Peyer's patch (tissue), 4 donors: ENCODE measurements around the gene DNAH3.

Experiments
- POLR2A ChIP-seq, 2 donors: fragments of 450-650 bp; IDR thresholded peaks; one replicate each; pipeline ENCODE4 v1.5.1; 2017; ENCODE audit warnings: antibody characterized with exemption in 2 of 2, mild to moderate bottlenecking in 2 of 2, moderate library complexity in 2 of 2
- TF ChIP-seq, protein P1 (sequence below), 6 experiments: fragments of 450-650 bp in 4 of 6; fragments of 200-600 bp in 2 of 6; sonication (generic) in 1 of 6; IDR thresholded peaks; one replicate each; pipeline ENCODE4 v1.5.1; 2017 to 2019; ENCODE audit warnings: antibody characterized with exemption in 6 of 6, mild to moderate bottlenecking in 3 of 6, moderate library complexity in 1 of 6

DNA sequence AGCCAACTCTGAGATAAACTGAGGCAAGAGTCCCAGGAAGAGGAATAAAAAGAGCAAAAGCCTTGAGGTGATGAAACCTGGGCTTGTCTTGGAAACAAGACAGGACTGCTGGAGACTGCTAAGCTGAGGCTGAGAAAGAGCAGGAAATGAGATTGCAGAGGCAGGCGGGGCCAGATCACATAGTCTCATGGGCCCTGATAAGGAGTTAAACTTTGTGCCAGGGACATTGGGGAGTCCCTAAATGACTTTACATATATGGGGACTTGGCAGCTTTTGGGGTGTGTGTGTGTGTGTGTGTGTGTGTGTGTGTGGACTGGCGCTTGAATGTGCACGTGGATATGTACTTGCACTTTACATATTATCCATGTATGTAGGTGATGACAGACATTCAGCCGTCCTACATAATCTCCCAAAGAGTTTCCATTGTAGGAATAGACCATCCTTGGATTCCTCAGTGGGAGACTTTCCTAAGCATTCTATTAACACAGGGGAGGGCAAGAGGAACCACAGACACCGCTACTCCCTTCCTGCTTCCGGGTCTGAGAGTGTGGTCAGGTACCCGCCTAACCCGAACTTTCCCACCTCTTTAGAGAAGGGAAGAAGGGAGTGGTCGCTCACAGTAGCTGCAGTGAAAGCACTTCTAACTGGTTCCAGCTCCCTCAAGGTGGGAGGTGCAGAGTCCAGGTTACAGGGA is 127.0 kb downstream of the DNAH3 start:
- TF ChIP-seq, protein P1, sequence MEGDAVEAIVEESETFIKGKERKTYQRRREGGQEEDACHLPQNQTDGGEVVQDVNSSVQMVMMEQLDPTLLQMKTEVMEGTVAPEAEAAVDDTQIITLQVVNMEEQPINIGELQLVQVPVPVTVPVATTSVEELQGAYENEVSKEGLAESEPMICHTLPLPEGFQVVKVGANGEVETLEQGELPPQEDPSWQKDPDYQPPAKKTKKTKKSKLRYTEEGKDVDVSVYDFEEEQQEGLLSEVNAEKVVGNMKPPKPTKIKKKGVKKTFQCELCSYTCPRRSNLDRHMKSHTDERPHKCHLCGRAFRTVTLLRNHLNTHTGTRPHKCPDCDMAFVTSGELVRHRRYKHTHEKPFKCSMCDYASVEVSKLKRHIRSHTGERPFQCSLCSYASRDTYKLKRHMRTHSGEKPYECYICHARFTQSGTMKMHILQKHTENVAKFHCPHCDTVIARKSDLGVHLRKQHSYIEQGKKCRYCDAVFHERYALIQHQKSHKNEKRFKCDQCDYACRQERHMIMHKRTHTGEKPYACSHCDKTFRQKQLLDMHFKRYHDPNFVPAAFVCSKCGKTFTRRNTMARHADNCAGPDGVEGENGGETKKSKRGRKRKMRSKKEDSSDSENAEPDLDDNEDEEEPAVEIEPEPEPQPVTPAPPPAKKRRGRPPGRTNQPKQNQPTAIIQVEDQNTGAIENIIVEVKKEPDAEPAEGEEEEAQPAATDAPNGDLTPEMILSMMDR (IDR thresholded peaks at IDR 0.05), result no peak
- TF ChIP-seq POLR2A (IDR thresholded peaks at IDR 0.05), result no peak
